ENCODE data around the gene PTPRK. TPM values are rescaled to one million over a fixed set of nuclear protein-coding genes. Genes with fewer than 3 reads are reported as not detected.
"Not testable (repeated sequence)": the region's sequence is repeated elsewhere in the genome, so short reads cannot be mapped to it uniquely, and the experiment has no call there.

Gene PTPRK
- total RNA-seq, 1 donor from 2014 or later: 67.1 TPM

- DNase-seq (ENCODE audit: low read depth, low spot score): no peak
Observed at GRCh38 chr6:128491610-128492206, 28.7 kb downstream of the PTPRK start.

GRCh38 chr6:128491100-128491581 lies 29.3 kb downstream of the PTPRK start:
- no peak for DNase-seq (ENCODE audit: low read depth, low spot score)

GRCh38 chr6:128487746-128488145 lies 32.7 kb downstream of the PTPRK start:
- DNase-seq (ENCODE audit: low read depth, low spot score): no peak

GRCh38 chr6:128487055-128487454 lies 33.3 kb downstream of the PTPRK start:
- DNase-seq (ENCODE audit: low read depth, low spot score): no peak

- not testable (repeated sequence) for DNase-seq (ENCODE audit: low read depth, low spot score)
Observed at GRCh38 chr6:128486580-128486979, 33.8 kb downstream of the PTPRK start.

- no peak for DNase-seq (ENCODE audit: low read depth, low spot score)
Observed at GRCh38 chr6:128483472-128484135, 36.8 kb downstream of the PTPRK start.

- DNase-seq (ENCODE audit: low read depth, low spot score): no peak
Observed at GRCh38 chr6:128482642-128483041, 37.8 kb downstream of the PTPRK start.

GRCh38 chr6:128479991-128480390 lies 40.4 kb downstream of the PTPRK start:
- no peak for DNase-seq (ENCODE audit: low read depth, low spot score)

GRCh38 chr6:128479048-128479666 lies 41.2 kb downstream of the PTPRK start:
- no peak for DNase-seq (ENCODE audit: low read depth, low spot score)

- DNase-seq (ENCODE audit: low read depth, low spot score): no peak
Observed at GRCh38 chr6:128478230-128479047, 42.0 kb downstream of the PTPRK start.

GRCh38 chr6:128474933-128475332 lies 45.5 kb downstream of the PTPRK start:
- DNase-seq (ENCODE audit: low read depth, low spot score): no peak

GRCh38 chr6:128474481-128474880 lies 45.9 kb downstream of the PTPRK start:
- DNase-seq (ENCODE audit: low read depth, low spot score): no peak

- DNase-seq (ENCODE audit: low read depth, low spot score): no peak
Observed at GRCh38 chr6:128471907-128472306, 48.5 kb downstream of the PTPRK start.

GRCh38 chr6:128465368-128466343 lies 54.7 kb downstream of the PTPRK start:
- DNase-seq (ENCODE audit: low read depth, low spot score): no peak

- DNase-seq (ENCODE audit: low read depth, low spot score): no peak
Observed at GRCh38 chr6:128464790-128465189, 55.6 kb downstream of the PTPRK start.

- no peak for DNase-seq (ENCODE audit: low read depth, low spot score)
Observed at GRCh38 chr6:128463942-128464341, 56.5 kb downstream of the PTPRK start.

- DNase-seq (ENCODE audit: low read depth, low spot score): no peak
Observed at GRCh38 chr6:128461501-128461900, 58.9 kb downstream of the PTPRK start.

GRCh38 chr6:128456510-128457230 lies 63.7 kb downstream of the PTPRK start:
- DNase-seq (ENCODE audit: low read depth, low spot score): no peak

GRCh38 chr6:128455959-128456358 lies 64.4 kb downstream of the PTPRK start:
- no peak for DNase-seq (ENCODE audit: low read depth, low spot score)

- no peak for DNase-seq (ENCODE audit: low read depth, low spot score)
Observed at GRCh38 chr6:128452713-128453112, 67.7 kb downstream of the PTPRK start.
